Neural cell (in vitro differentiated cells): ENCODE measurements around the gene NKRF.

Experiments used
- CTCF ChIP-seq: fragments of 450-650 bp; IDR thresholded peaks from 2 replicates; pipeline ENCODE4 v1.5.1; 2014; ENCODE audit warnings: antibody characterized with exemption, mild to moderate bottlenecking, moderate library complexity; ENCODE audit not compliant: poor library complexity, severe bottlenecking
- EP300 ChIP-seq: fragments of 450-650 bp; conservative IDR thresholded peaks from 2 replicates; pipeline ENCODE4 v1.6.1; 2014; ENCODE audit warnings: antibody characterized with exemption, mild to moderate bottlenecking, moderate library complexity; ENCODE audit not compliant: poor library complexity, severe bottlenecking
- MXI1 ChIP-seq: fragments of 450-650 bp; conservative IDR thresholded peaks from 2 replicates; pipeline ENCODE4 v1.6.1; 2014; ENCODE audit warnings: antibody characterized with exemption, mild to moderate bottlenecking; ENCODE audit not compliant: poor library complexity, severe bottlenecking
- POLR2AphosphoS5 ChIP-seq: IDR thresholded peaks from 2 replicates; pipeline ENCODE4 v1.6.1; 2012
- RAD21 ChIP-seq: fragments of 450-650 bp; conservative IDR thresholded peaks from 2 replicates; pipeline ENCODE4 v1.6.1; 2014; ENCODE audit warnings: antibody characterized with exemption, mild to moderate bottlenecking, moderate library complexity
- REST ChIP-seq: IDR thresholded peaks from 2 replicates; pipeline ENCODE4 v1.6.1; 2012; ENCODE audit warnings: borderline replicate concordance
- SMC3 ChIP-seq: fragments of 450-650 bp; conservative IDR thresholded peaks from 2 replicates; pipeline ENCODE4 v1.6.1; 2014; ENCODE audit warnings: antibody characterized with exemption, mild to moderate bottlenecking, moderate library complexity; ENCODE audit not compliant: poor library complexity

- TF ChIP-seq RAD21 (no peak), REST (no peak), CTCF (no peak), EP300 (peak; percentile 78), POLR2AphosphoS5 (peak; percentile 61), MXI1 (no peak), SMC3 (no peak)
Observed at GRCh38 chrX:119589810-119590209, 16.4 kb downstream of the NKRF start.
